ENCODE results near the gene FARS2. TPM values are rescaled to one million over a fixed set of nuclear protein-coding genes. Genes with fewer than 3 reads are reported as not detected.

Gene FARS2
- total RNA-seq, 3 donors from 2014 or later = 12.0 to 29.6 (median 24.3) TPM

GRCh38 chr6:5738211-5738610 lies 476.9 kb downstream of the FARS2 start:
- TF ChIP-seq POLR2AphosphoS5 (IDR thresholded peaks at IDR 0.05) = no peak
- TF ChIP-seq CTCF (IDR thresholded peaks at IDR 0.05) = no peak
- TF ChIP-seq POLR2A (IDR thresholded peaks at IDR 0.05) = no peak
- no peak for DNase-seq (ENCODE audit: low spot score in 2 of 2)
- Histone ChIP-seq H3K9me3 (no peaks in the 10 kb centered on the region), H3K36me3 (no peaks in the 10 kb centered on the region), H3K4me3 (no peak overlapping the region), H3K27ac (no peak overlapping the region), H3K27me3 (no peaks in the 10 kb centered on the region), H3K4me1 (no peaks in the 10 kb centered on the region)
- intact Hi-C loops (cut with DNase I; ENCODE audit: low total_unique reads) = no loop called here

GRCh38 chr6:5744497-5744896 lies 483.2 kb downstream of the FARS2 start:
- no peaks in the 10 kb centered on the region for H3K9me3 ChIP-seq
- no peaks in the 10 kb centered on the region for H3K4me1 ChIP-seq
- TF ChIP-seq CTCF (IDR thresholded peaks at IDR 0.05) = no peak
- no peaks in the 10 kb centered on the region for H3K36me3 ChIP-seq
- DNase-seq (ENCODE audit: low spot score in 2 of 2) = no peak
- H3K27me3 ChIP-seq = no peaks in the 10 kb centered on the region
- intact Hi-C loops (cut with DNase I; ENCODE audit: low total_unique reads) = no loop called here
- no peak overlapping the region for H3K27ac ChIP-seq
- no peak overlapping the region for H3K4me3 ChIP-seq

GRCh38 chr6:5745081-5745480 lies 483.8 kb downstream of the FARS2 start:
- TF ChIP-seq CTCF (IDR thresholded peaks at IDR 0.05) (no peak), POLR2A (IDR thresholded peaks at IDR 0.05) (no peak), POLR2AphosphoS5 (IDR thresholded peaks at IDR 0.05) (no peak)
- DNase-seq (ENCODE audit: low spot score in 2 of 2) = no peak
- Histone ChIP-seq H3K27ac (no peak overlapping the region), H3K4me1 (no peaks in the 10 kb centered on the region), H3K4me3 (no peak overlapping the region), H3K9me3 (no peaks in the 10 kb centered on the region), H3K27me3 (no peaks in the 10 kb centered on the region), H3K36me3 (no peaks in the 10 kb centered on the region)
- intact Hi-C loops (cut with DNase I; ENCODE audit: low total_unique reads) = no loop called here

GRCh38 chr6:5746053-5746758 lies 484.9 kb downstream of the FARS2 start:
- Histone ChIP-seq H3K27ac (no peak overlapping the region), H3K4me1 (no peaks in the 10 kb centered on the region), H3K4me3 (no peak overlapping the region), H3K36me3 (no peaks in the 10 kb centered on the region), H3K27me3 (no peaks in the 10 kb centered on the region), H3K9me3 (peaks cover 0 to under 1% of the 10 kb centered on the region in 2 donors)
- intact Hi-C loops (cut with DNase I; ENCODE audit: low total_unique reads) = no loop called here
- TF ChIP-seq CTCF (IDR thresholded peaks at IDR 0.05) (no peak), POLR2AphosphoS5 (IDR thresholded peaks at IDR 0.05) (no peak), POLR2A (IDR thresholded peaks at IDR 0.05) (no peak)
- DNase-seq (ENCODE audit: low spot score in 2 of 2) = no peak

- intact Hi-C loops (cut with DNase I; ENCODE audit: low total_unique reads) = no loop called here
- DNase-seq (ENCODE audit: low spot score in 2 of 2) = no peak
- no peak overlapping the region for H3K4me3 ChIP-seq
- H3K27me3 ChIP-seq = no peaks in the 10 kb centered on the region
- TF ChIP-seq POLR2AphosphoS5 (IDR thresholded peaks at IDR 0.05) = no peak
- no peak for TF ChIP-seq CTCF (IDR thresholded peaks at IDR 0.05)
- no peak for TF ChIP-seq POLR2A (IDR thresholded peaks at IDR 0.05)
- H3K9me3 ChIP-seq = peaks cover 0 to 5% of the 10 kb centered on the region in 2 donors
- no peaks in the 10 kb centered on the region for H3K4me1 ChIP-seq
- H3K27ac ChIP-seq = no peak overlapping the region
- no peaks in the 10 kb centered on the region for H3K36me3 ChIP-seq
Measured at GRCh38 chr6:5746759-5747130, 485.4 kb downstream of the FARS2 start.
